GM23338 (cell line): ENCODE measurements around the gene CBLC. TPM values are rescaled to one million over a fixed set of nuclear protein-coding genes. Genes with fewer than 3 reads are reported as not detected.

ENCODE experiments used
- ATAC-seq: fragments of 200-7000 bp; cut with Tn5 transposase; 3 replicates; pipeline ENCODE4 v1.9.1; 2020
- DNase-seq: peaks from one replicate; pipeline ENCODE4 v3.0.0-alpha.2; 2015; ENCODE audit warnings: low spot score
- H2AFZ ChIP-seq: fragments of 200-600 bp; sonication (generic); 2 replicates; pipeline ENCODE4 v1.8.0; 2016; ENCODE audit warnings: antibody characterized with exemption, mild to moderate bottlenecking, moderate library complexity
- H3F3A ChIP-seq: fragments of 200-600 bp; sonication (generic); replicated peaks from 2 replicates; pipeline ENCODE4 v1.8.0; 2017; ENCODE audit warnings: antibody characterized with exemption, mixed run types, low read depth
- H3K27ac ChIP-seq: fragments of 200-600 bp; sonication (generic); 2 replicates; pipeline ENCODE4 v1.6.1; 2016; ENCODE audit warnings: low read depth
- H3K27me3 ChIP-seq: fragments of 200-600 bp; sonication (generic); 2 replicates; pipeline ENCODE4 v1.8.0; 2016; ENCODE audit warnings: mild to moderate bottlenecking, mixed run types, moderate library complexity; ENCODE audit not compliant: insufficient read depth
- H3K36me3 ChIP-seq: fragments of 200-600 bp; sonication (generic); 2 replicates; pipeline ENCODE4 v1.8.0; 2016; ENCODE audit warnings: mild to moderate bottlenecking; ENCODE audit not compliant: insufficient read depth
- H3K4me1 ChIP-seq: fragments of 200-600 bp; sonication (generic); 2 replicates; pipeline ENCODE4 v1.8.0; 2016; ENCODE audit warnings: mild to moderate bottlenecking, moderate library complexity; ENCODE audit not compliant: insufficient read depth
- H3K4me2 ChIP-seq: fragments of 200-600 bp; sonication (generic); 2 replicates; pipeline ENCODE4 v1.7.1; 2017; ENCODE audit warnings: mixed run types
- H3K4me3 ChIP-seq: fragments of 200-600 bp; sonication (generic); 2 replicates; pipeline ENCODE4 v1.6.1; 2016; ENCODE audit warnings: mixed run types
- H3K79me2 ChIP-seq: fragments of 200-600 bp; sonication (generic); replicated peaks from 2 replicates; pipeline ENCODE4 v1.8.0; 2017; ENCODE audit warnings: mild to moderate bottlenecking; ENCODE audit not compliant: insufficient read depth
- H3K9me2 ChIP-seq: fragments of 200-600 bp; sonication (generic); 2 replicates; pipeline ENCODE4 v1.8.0; 2017; ENCODE audit not compliant: insufficient read depth
- H4K20me1 ChIP-seq: fragments of 200-600 bp; sonication (generic); replicated peaks from 2 replicates; pipeline ENCODE4 v1.8.0; 2017; ENCODE audit warnings: mild to moderate bottlenecking; ENCODE audit not compliant: insufficient read depth
- H3K27ac Mint-ChIP-seq: 2 replicates; pipeline ENCODE4 v1.8.0; 2020; ENCODE audit warnings: inconsistent platforms, mild to moderate bottlenecking, moderate library complexity, mixed read lengths
- H3K27me3 Mint-ChIP-seq: 3 replicates; pipeline ENCODE4 v1.8.0; 2022; ENCODE audit warnings: low read depth, mild to moderate bottlenecking, moderate library complexity, mixed read lengths, inconsistent platforms; ENCODE audit not compliant: insufficient read depth, poor library complexity
- H3K36me3 Mint-ChIP-seq: 3 replicates; pipeline ENCODE4 v1.8.0; 2021; ENCODE audit warnings: low read depth, mild to moderate bottlenecking, inconsistent platforms, moderate library complexity, mixed read lengths
- H3K4me1 Mint-ChIP-seq: 3 replicates; pipeline ENCODE4 v1.8.0; 2020; ENCODE audit warnings: mild to moderate bottlenecking, inconsistent platforms, mixed read lengths
- H3K4me3 Mint-ChIP-seq: 3 replicates; pipeline ENCODE4 v1.8.0; 2021; ENCODE audit warnings: moderate library complexity, mild to moderate bottlenecking, inconsistent platforms, mixed read lengths
- H3K9me3 Mint-ChIP-seq: 3 replicates; pipeline ENCODE4 v1.8.0; 2020; ENCODE audit warnings: moderate library complexity, mild to moderate bottlenecking, inconsistent platforms, mixed read lengths
- CREB1 ChIP-seq: fragments of 250-450 bp; sonication (Bioruptor Pico); IDR thresholded peaks from 2 replicates; pipeline ENCODE4 v1.5.0; 2020; ENCODE audit warnings: low read depth, mild to moderate bottlenecking, moderate library complexity
- EZH2 ChIP-seq: fragments of 200-600 bp; sonication (generic); IDR thresholded peaks from one replicate; pipeline ENCODE4 v1.8.0; 2017; ENCODE audit warnings: antibody characterized with exemption, mild to moderate bottlenecking, low read depth; ENCODE audit not compliant: unreplicated experiment
- EZH2phosphoT487 ChIP-seq: fragments of 200-600 bp; sonication (generic); IDR thresholded peaks from one replicate; pipeline ENCODE4 v1.8.1; 2018; ENCODE audit warnings: antibody characterized with exemption; ENCODE audit not compliant: unreplicated experiment
- JUNB ChIP-seq: IDR thresholded peaks from one replicate; pipeline ENCODE4 v1.6.1; 2016; ENCODE audit warnings: antibody characterized with exemption; ENCODE audit not compliant: unreplicated experiment
- NANOG ChIP-seq: IDR thresholded peaks from 2 replicates; pipeline ENCODE4 v1.6.1; 2016; ENCODE audit warnings: antibody characterized with exemption, borderline replicate concordance
- POLR2AphosphoS5 ChIP-seq: IDR thresholded peaks from 2 replicates; pipeline ENCODE4 v1.6.1; 2016; ENCODE audit warnings: antibody characterized with exemption, low read depth
- STAT1 ChIP-seq: IDR thresholded peaks from one replicate; pipeline ENCODE4 v1.6.1; 2016; ENCODE audit warnings: antibody characterized with exemption; ENCODE audit not compliant: unreplicated experiment
- ZNF114 ChIP-seq: fragments of 250-450 bp; sonication (Bioruptor Pico); IDR thresholded peaks from 2 replicates; pipeline ENCODE4 v1.5.0; 2020; ENCODE audit warnings: mild to moderate bottlenecking, moderate library complexity
- ZNF331 ChIP-seq: fragments of 250-450 bp; sonication (Bioruptor Pico); IDR thresholded peaks from 2 replicates; pipeline ENCODE4 v1.5.0; 2020; ENCODE audit warnings: low read depth, mild to moderate bottlenecking, moderate library complexity
- polyA plus RNA-seq: library from polyadenylated mRNA; unstranded; fragments of >200 nt; fragmentation: Nextera tagmentation; extraction: Ambion mirVana; gene quantifications from 2 replicates; pipeline ENCODE4 v1.2.1, GENCODE V29; 2016
- total RNA-seq: library from RNA; depleted of rRNA; stranded (reverse); fragments of >200 nt; shearing (Covaris generic); gene quantifications from 2 replicates; pipeline ENCODE4 v1.2.3, GENCODE V29; 2014
- TF ChIP-seq, protein P1 (sequence below): IDR thresholded peaks from 2 replicates; pipeline ENCODE4 v1.6.1; 2016; ENCODE audit warnings: antibody characterized with exemption
- TF ChIP-seq, protein P2 (sequence below), 2 experiments: fragments of 200-600 bp in 1 of 2; sonication (generic) in 1 of 2; conservative IDR thresholded peaks; 2 replicates each; pipeline versions ENCODE4 v1.5.1 to v1.6.1; 2016 to 2017; ENCODE audit warnings: antibody characterized with exemption in 2 of 2, low read depth in 2 of 2, mild to moderate bottlenecking in 2 of 2, moderate library complexity in 1 of 2
- TF ChIP-seq, protein P3 (sequence below): IDR thresholded peaks from one replicate; pipeline ENCODE4 v1.6.1; 2018; ENCODE audit warnings: antibody characterized with exemption; ENCODE audit not compliant: unreplicated experiment
- TF ChIP-seq, protein P4 (sequence below): fragments of 250-450 bp; sonication (Bioruptor Pico); IDR thresholded peaks from 2 replicates; pipeline ENCODE4 v1.5.0; 2020; ENCODE audit warnings: mild to moderate bottlenecking, moderate library complexity

The CBLC gene
- total and polyA plus RNA-seq, 2 experiments from 2014 or later = 14.5 to 29.3 TPM

DNA sequence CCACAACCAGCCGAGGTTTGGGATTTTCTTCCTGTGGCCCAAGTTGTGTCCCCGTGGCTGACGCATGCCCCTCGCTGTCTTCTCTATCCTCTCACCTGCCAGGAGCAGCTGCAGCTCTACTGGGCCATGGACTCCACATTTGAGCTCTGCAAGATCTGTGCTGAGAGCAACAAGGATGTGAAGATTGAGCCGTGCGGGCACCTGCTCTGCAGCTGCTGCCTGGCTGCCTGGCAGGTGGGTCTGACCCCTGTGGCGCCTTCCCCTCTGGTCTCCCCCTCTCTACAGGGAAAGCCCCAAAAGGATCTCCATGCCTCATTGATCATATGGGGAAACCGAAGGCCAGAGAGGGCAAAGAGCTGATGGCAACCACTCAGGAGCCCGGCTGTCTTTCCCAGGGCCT is 14.6 kb downstream of the CBLC start:
- H2AFZ ChIP-seq = no peak overlapping the region
- H3K27me3 ChIP-seq = no peaks in the 10 kb centered on the region
- no peak overlapping the region for H3K4me2 ChIP-seq
- Mint-ChIP-seq H3K9me3 (no peaks in the 10 kb centered on the region), H3K4me1 (peaks cover 13% of the 10 kb centered on the region), H3K36me3 (peaks cover 47% of the 10 kb centered on the region), H3K4me3 (no peak overlapping the region), H3K27me3 (peaks cover 18% of the 10 kb centered on the region), H3K27ac (no peak overlapping the region)
- H3K9me2 ChIP-seq = no peaks in the 10 kb centered on the region
- TF ChIP-seq, protein P1, sequence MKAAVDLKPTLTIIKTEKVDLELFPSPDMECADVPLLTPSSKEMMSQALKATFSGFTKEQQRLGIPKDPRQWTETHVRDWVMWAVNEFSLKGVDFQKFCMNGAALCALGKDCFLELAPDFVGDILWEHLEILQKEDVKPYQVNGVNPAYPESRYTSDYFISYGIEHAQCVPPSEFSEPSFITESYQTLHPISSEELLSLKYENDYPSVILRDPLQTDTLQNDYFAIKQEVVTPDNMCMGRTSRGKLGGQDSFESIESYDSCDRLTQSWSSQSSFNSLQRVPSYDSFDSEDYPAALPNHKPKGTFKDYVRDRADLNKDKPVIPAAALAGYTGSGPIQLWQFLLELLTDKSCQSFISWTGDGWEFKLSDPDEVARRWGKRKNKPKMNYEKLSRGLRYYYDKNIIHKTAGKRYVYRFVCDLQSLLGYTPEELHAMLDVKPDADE = no peak
- no peak for TF ChIP-seq POLR2AphosphoS5
- TF ChIP-seq ZNF331 (CRISPR knock-in tag) = no peak
- TF ChIP-seq, protein P2, sequence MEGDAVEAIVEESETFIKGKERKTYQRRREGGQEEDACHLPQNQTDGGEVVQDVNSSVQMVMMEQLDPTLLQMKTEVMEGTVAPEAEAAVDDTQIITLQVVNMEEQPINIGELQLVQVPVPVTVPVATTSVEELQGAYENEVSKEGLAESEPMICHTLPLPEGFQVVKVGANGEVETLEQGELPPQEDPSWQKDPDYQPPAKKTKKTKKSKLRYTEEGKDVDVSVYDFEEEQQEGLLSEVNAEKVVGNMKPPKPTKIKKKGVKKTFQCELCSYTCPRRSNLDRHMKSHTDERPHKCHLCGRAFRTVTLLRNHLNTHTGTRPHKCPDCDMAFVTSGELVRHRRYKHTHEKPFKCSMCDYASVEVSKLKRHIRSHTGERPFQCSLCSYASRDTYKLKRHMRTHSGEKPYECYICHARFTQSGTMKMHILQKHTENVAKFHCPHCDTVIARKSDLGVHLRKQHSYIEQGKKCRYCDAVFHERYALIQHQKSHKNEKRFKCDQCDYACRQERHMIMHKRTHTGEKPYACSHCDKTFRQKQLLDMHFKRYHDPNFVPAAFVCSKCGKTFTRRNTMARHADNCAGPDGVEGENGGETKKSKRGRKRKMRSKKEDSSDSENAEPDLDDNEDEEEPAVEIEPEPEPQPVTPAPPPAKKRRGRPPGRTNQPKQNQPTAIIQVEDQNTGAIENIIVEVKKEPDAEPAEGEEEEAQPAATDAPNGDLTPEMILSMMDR (conservative IDR thresholded peaks at IDR 0.05; ENCODE audit: low read depth in 2 of 2) = no peak
- TF ChIP-seq JUNB = no peak
- no peak for TF ChIP-seq STAT1
- TF ChIP-seq CREB1 (CRISPR knock-in tag) = no peak
- TF ChIP-seq EZH2 = no peak
- no peak for TF ChIP-seq ZNF114 (CRISPR knock-in tag)
- TF ChIP-seq, protein P3, sequence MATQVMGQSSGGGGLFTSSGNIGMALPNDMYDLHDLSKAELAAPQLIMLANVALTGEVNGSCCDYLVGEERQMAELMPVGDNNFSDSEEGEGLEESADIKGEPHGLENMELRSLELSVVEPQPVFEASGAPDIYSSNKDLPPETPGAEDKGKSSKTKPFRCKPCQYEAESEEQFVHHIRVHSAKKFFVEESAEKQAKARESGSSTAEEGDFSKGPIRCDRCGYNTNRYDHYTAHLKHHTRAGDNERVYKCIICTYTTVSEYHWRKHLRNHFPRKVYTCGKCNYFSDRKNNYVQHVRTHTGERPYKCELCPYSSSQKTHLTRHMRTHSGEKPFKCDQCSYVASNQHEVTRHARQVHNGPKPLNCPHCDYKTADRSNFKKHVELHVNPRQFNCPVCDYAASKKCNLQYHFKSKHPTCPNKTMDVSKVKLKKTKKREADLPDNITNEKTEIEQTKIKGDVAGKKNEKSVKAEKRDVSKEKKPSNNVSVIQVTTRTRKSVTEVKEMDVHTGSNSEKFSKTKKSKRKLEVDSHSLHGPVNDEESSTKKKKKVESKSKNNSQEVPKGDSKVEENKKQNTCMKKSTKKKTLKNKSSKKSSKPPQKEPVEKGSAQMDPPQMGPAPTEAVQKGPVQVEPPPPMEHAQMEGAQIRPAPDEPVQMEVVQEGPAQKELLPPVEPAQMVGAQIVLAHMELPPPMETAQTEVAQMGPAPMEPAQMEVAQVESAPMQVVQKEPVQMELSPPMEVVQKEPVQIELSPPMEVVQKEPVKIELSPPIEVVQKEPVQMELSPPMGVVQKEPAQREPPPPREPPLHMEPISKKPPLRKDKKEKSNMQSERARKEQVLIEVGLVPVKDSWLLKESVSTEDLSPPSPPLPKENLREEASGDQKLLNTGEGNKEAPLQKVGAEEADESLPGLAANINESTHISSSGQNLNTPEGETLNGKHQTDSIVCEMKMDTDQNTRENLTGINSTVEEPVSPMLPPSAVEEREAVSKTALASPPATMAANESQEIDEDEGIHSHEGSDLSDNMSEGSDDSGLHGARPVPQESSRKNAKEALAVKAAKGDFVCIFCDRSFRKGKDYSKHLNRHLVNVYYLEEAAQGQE = no peak
- TF ChIP-seq, protein P4, sequence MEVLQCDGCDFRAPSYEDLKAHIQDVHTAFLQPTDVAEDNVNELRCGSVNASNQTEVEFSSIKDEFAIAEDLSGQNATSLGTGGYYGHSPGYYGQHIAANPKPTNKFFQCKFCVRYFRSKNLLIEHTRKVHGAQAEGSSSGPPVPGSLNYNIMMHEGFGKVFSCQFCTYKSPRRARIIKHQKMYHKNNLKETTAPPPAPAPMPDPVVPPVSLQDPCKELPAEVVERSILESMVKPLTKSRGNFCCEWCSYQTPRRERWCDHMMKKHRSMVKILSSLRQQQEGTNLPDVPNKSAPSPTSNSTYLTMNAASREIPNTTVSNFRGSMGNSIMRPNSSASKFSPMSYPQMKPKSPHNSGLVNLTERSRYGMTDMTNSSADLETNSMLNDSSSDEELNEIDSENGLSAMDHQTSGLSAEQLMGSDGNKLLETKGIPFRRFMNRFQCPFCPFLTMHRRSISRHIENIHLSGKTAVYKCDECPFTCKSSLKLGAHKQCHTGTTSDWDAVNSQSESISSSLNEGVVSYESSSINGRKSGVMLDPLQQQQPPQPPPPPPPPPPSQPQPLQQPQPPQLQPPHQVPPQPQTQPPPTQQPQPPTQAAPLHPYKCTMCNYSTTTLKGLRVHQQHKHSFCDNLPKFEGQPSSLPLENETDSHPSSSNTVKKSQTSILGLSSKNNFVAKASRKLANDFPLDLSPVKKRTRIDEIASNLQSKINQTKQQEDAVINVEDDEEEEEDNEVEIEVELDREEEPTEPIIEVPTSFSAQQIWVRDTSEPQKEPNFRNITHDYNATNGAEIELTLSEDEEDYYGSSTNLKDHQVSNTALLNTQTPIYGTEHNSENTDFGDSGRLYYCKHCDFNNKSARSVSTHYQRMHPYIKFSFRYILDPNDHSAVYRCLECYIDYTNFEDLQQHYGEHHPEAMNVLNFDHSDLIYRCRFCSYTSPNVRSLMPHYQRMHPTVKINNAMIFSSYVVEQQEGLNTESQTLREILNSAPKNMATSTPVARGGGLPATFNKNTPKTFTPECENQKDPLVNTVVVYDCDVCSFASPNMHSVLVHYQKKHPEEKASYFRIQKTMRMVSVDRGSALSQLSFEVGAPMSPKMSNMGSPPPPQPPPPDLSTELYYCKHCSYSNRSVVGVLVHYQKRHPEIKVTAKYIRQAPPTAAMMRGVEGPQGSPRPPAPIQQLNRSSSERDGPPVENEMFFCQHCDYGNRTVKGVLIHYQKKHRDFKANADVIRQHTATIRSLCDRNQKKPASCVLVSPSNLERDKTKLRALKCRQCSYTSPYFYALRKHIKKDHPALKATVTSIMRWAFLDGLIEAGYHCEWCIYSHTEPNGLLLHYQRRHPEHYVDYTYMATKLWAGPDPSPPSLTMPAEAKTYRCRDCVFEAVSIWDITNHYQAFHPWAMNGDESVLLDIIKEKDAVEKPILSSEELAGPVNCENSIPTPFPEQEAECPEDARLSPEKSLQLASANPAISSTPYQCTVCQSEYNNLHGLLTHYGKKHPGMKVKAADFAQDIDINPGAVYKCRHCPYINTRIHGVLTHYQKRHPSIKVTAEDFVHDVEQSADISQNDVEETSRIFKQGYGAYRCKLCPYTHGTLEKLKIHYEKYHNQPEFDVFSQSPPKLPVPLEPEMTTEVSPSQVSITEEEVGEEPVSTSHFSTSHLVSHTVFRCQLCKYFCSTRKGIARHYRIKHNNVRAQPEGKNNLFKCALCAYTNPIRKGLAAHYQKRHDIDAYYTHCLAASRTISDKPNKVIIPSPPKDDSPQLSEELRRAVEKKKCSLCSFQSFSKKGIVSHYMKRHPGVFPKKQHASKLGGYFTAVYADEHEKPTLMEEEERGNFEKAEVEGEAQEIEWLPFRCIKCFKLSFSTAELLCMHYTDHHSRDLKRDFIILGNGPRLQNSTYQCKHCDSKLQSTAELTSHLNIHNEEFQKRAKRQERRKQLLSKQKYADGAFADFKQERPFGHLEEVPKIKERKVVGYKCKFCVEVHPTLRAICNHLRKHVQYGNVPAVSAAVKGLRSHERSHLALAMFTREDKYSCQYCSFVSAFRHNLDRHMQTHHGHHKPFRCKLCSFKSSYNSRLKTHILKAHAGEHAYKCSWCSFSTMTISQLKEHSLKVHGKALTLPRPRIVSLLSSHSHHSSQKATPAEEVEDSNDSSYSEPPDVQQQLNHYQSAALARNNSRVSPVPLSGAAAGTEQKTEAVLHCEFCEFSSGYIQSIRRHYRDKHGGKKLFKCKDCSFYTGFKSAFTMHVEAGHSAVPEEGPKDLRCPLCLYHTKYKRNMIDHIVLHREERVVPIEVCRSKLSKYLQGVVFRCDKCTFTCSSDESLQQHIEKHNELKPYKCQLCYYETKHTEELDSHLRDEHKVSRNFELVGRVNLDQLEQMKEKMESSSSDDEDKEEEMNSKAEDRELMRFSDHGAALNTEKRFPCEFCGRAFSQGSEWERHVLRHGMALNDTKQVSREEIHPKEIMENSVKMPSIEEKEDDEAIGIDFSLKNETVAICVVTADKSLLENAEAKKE = no peak
- TF ChIP-seq NANOG = no peak
- no peak for TF ChIP-seq EZH2phosphoT487
- H3K4me1 ChIP-seq = peaks cover 14% of the 10 kb centered on the region
- H3K4me3 ChIP-seq = no peak overlapping the region
- ATAC-seq = no peak
- H4K20me1 ChIP-seq = no peaks in the 10 kb centered on the region
- no peak for DNase-seq
- H3K79me2 ChIP-seq = no peaks in the 10 kb centered on the region
- peaks cover 11% of the 10 kb centered on the region; the same call in 1 of the 2 replicates for H3F3A ChIP-seq
- 0 out of 2 replicates have a peak, but pooled peaks cover 5% of the 10 kb centered on the region for H3K36me3 ChIP-seq
- H3K27ac ChIP-seq = no peak overlapping the region
